Dedifferentiated amniotic fluid mesenchymal stem cell (primary cell): ENCODE data around the gene ABHD13.

Experiments
- DNase-seq: peaks from one replicate; pipeline ENCODE4 v3.0.0-alpha.2; 2016; ENCODE audit errors: extremely low spot score

ABHD13 gene

GRCh38 chr13:108283110-108283509 lies 64.9 kb downstream of the ABHD13 start:
- DNase-seq, result no peak
